WI38 (cell line): ENCODE results near the gene SDC3.
A peak's percentile ranks its signal among the peaks of the same experiment; 100 is the strongest.

ENCODE experiments used
- H3K4me3 ChIP-seq: 2 replicates; pipeline ENCODE4 v1.5.1; 2011; ENCODE audit warnings: low read depth, mild to moderate bottlenecking, control low read depth, low read length
- CTCF ChIP-seq: IDR thresholded peaks from 2 replicates; pipeline ENCODE4 v1.5.1; 2012; ENCODE audit warnings: low read depth, mild to moderate bottlenecking, control low read depth, low read length

SDC3 gene

GRCh38 chr1:30907481-30908315 lies 860 bp downstream of the SDC3 start:
- H3K4me3 ChIP-seq = peak overlapping the region; percentile 83
- no peak for TF ChIP-seq CTCF

GRCh38 chr1:30906631-30907441 lies 1.7 kb downstream of the SDC3 start:
- H3K4me3 ChIP-seq = peak overlapping the region; percentile 83
- no peak for TF ChIP-seq CTCF

GRCh38 chr1:30905916-30906620 lies 2.5 kb downstream of the SDC3 start:
- TF ChIP-seq CTCF = no peak
- H3K4me3 ChIP-seq = no peak overlapping the region

GRCh38 chr1:30905403-30905802 lies 3.2 kb downstream of the SDC3 start:
- TF ChIP-seq CTCF = no peak
- no peak overlapping the region for H3K4me3 ChIP-seq

- no peak overlapping the region for H3K4me3 ChIP-seq
- no peak for TF ChIP-seq CTCF
These were observed 3.6 kb downstream of the SDC3 start for GRCh38 chr1:30904962-30905335.

GRCh38 chr1:30904191-30904961 lies 4.2 kb downstream of the SDC3 start:
- no peak overlapping the region for H3K4me3 ChIP-seq
- TF ChIP-seq CTCF = no peak
